HG02763 (cell line): ENCODE data around the gene PBRM1.
"Not testable (repeated sequence)": the region's sequence is repeated elsewhere in the genome, so short reads cannot be mapped to it uniquely, and the experiment has no call there.

Experiments
- ATAC-seq: cut with Tn5 transposase; IDR thresholded peaks from one replicate; pipeline ENCODE4 v1.9.1; 2021; ENCODE audit warnings: mild to moderate bottlenecking, moderate library complexity; ENCODE audit not compliant: unreplicated experiment

PBRM1 gene

GRCh38 chr3:52527039-52527731 lies 158.5 kb downstream of the PBRM1 start:
- no peak for ATAC-seq

- ATAC-seq: not testable (repeated sequence)
These were observed 159.1 kb downstream of the PBRM1 start for GRCh38 chr3:52526671-52527038.

- no peak for ATAC-seq
These were observed 159.8 kb downstream of the PBRM1 start for GRCh38 chr3:52525680-52526561.

DNA sequence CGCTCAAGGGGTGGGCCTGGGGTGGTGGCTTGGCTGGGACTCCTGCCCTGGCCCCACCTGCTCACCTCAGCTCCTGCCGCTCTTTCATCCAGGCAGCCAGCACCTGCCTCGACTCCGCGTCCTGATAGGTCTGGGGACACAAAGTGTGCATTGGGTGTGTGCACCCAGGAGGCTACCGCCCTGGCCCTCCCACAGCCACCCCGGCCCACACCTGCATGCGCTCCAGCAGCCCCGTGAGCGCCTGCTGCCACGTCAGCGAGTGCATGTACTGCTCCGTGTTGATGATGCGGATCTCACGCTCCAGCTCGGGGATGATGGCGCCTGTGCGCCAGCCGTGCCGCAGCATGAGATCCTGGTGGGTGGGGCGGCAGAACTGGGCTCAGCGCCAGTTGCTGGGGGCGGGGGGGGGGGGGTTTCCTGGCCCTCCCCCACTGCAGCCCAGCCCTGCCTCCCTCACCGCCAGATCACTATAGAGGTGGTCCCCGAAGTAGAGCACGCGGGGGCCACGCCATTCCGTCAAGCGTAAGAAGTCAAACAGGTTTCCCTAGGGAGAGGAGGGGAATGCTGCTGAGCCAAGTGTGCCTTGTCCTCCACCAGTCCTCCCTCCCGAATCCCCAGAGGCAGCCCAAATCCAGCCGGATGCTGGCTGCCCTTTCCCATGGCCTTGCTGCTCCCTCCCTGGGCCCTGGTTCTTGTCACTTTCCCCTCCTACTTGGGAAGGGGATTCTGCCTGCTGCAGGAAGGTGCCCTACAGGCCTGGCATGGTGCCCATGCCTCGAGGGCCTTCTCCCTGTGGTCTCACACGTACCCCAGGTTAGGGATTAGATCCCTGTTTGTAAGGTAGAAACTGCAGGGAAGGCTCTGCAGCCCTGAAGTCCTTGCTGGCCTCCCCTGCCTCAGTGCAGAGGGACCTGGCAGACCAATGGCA lies 160.7 kb downstream of the PBRM1 start:
- ATAC-seq: no peak

DNA sequence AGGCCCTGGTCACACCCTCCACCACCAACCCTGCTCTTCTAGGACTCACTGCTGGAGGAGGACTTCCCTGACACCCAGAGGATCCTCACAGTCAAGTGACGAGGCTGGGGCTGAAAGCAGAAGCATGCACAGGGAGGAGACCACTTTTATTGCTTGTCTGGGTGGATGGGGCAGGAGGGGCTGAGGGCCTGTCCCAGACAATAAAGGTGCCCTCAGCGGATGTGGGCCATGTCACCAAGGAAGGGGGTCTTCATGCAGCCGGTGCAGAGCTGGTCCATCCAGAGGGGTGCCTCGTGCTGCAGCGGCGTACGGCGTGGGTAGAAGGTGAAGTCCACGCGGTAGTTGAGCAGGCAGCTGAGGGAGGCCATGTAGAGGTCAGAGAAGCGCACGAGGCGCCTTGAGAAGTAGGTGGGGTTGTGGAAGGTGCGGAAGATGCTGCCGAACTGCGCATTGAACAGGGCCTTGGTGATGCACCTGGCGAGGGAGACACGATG lies 161.4 kb downstream of the PBRM1 start:
- ATAC-seq: no peak

DNA sequence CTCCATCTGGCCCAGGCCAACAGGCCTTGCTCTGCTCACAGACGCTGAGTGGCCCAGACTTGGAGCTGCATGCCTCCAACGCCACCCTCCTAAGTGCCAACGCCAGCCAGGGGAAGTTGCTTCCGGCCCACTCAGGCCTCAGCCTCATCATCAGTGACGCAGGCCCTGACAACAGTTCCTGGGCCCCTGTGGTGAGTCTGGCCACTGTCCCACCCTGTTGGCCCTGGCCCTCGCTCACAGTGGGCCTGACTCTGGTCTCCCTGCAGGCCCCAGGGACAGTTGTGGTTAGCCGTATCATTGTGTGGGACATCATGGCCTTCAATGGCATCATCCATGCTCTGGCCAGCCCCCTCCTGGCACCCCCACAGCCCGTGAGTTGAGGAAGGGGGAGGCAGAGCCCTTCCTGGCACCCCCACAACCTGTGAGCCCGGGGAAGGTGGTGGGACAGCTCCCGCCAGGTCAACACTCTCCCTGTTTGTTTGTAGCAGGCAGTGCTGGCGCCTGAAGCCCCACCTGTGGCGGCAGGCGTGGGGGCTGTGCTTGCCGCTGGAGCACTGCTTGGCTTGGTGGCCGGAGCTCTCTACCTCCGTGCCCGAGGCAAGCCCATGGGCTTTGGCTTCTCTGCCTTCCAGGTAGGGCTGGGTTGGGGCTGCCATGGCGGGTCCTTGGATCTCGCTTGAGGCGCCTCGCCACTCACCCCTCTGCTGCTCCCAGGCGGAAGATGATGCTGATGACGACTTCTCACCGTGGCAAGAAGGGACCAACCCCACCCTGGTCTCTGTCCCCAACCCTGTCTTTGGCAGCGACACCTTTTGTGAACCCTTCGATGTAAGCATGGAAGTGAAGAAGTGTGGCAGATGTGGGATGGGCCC lies 162.1 kb downstream of the PBRM1 start:
- ATAC-seq: no peak

DNA sequence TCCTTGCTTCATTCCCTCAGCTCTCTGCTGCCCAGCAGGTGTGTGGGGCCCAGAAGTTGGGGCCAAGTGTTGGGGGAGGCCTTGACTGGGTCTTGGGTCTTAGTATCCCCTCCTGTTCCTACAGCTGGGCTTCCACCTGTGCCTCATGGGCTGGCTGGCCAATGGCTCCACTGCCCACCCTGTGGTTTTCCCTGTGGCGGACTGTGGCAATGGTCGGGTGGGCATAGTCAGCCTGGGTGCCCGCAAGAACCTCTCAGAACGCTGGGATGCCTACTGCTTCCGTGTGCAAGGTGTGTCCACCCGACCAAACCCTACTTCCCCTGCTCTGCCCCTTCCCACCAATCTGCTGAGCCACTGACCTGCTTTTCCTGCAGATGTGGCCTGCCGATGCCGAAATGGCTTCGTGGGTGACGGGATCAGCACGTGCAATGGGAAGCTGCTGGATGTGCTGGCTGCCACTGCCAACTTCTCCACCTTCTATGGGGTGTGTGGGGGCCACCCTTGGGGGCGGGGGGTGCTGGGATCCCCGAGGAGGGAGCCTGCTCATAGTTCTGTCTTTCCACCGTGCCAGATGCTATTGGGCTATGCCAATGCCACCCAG lies 163.0 kb downstream of the PBRM1 start:
- ATAC-seq: no peak

GRCh38 chr3:52521881-52522650 lies 163.6 kb downstream of the PBRM1 start:
- ATAC-seq: no peak

DNA sequence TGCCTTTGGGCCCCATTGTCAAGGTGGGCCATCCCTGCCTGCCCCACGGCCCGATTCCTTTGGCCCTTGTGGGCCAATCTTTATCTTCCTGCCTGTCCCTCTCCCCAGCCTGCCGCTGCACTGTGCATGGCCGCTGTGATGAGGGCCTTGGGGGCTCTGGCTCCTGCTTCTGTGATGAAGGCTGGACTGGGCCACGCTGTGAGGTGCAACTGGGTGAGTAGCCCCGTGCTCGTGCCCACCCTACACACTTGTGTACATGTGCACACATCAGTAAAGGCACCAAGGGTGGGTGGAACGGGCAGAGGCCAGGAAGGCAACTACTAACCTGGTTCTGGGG lies 164.3 kb downstream of the PBRM1 start:
- ATAC-seq: no peak

- no peak for ATAC-seq
These were observed 164.8 kb downstream of the PBRM1 start for GRCh38 chr3:52520716-52521487.

DNA sequence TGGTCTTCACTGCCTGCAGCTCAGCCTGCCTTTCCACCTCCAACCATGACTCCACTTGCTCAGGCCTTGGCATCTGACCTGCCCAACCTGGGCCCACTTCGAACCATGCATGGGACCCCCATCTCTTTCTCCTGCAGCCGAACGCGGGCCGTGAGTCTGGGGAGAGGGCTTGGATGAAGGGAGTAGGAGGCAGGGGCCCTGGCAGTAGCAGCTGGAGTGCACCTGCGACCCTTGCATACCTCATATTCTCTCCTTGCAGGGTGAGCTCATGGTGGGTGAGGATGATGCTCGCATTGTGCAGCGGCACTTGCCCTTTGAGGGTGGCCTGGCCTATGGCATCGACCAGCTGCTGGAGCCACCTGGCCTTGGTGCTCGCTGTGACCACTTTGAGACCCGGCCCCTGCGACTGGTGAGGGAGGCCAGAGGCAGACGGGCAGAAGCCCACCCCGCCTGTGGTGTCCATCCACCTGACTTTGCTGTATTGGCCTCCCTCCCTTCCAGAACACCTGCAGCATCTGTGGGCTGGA lies 165.5 kb downstream of the PBRM1 start:
- ATAC-seq: no peak

- no peak for ATAC-seq
These were observed 166.1 kb downstream of the PBRM1 start for GRCh38 chr3:52519445-52520140.

GRCh38 chr3:52518723-52519444 lies 166.8 kb downstream of the PBRM1 start:
- no peak for ATAC-seq

GRCh38 chr3:52517796-52518722 lies 167.7 kb downstream of the PBRM1 start:
- no peak for ATAC-seq

DNA sequence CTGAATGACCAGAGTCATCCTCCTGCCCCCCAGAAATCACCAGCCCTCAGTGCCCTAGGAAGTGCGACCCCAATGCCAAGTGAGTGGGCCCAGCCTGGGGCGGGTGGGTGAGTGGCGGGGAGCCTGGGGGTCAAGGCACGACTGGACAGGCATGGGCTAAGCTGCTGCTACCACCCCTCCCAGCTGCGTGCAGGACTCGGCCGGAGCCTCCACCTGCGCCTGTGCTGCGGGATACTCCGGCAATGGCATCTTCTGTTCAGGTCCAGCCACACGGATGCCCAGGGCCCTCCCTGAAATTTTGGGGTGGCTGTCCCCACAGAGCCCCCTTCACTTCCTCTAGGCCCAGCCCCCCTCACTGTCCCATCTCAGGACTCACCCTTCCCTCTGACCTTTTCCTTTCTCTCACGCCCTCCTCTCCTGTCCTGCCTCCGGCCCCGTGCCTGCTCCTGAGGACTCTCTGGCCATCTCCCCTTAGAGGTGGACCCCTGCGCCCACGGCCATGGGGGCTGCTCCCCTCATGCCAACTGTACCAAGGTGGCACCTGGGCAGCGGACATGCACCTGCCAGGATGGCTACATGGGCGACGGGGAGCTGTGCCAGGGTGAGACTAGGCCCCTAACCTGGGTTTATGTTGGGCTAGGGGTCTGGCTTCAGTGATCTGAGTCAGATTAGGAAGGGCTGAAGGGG lies 169.1 kb downstream of the PBRM1 start:
- ATAC-seq: no peak
